ENCODE measurements around the gene PRDM10.
"Not testable (repeated sequence)": the region's sequence is repeated elsewhere in the genome, so short reads cannot be mapped to it uniquely, and the experiment has no call there.

The PRDM10 gene
- total RNA-seq: 17.5 to 19.3 reads per million in 2 donors

- DNase-seq: peak; percentile 82 to 95 (median 88)
These were observed at the start of gene PRDM10 for GRCh38 chr11:130002352-130002845. Gene PRDM10, minus strand, starts transcription at chr11:130002835. Its CDS starts 41,871 bp downstream, at chr11:129960964.

GRCh38 chr11:130051082-130051481 is 48.4 kb upstream of the PRDM10 start:
- no peak for DNase-seq

- no peak for DNase-seq
These were observed 47.6 kb upstream of the PRDM10 start for GRCh38 chr11:130050257-130050656.

- no peak for DNase-seq
These were observed 46.7 kb upstream of the PRDM10 start for GRCh38 chr11:130049328-130049771.

- DNase-seq: no peak
These were observed 44.5 kb upstream of the PRDM10 start for GRCh38 chr11:130047141-130047540.

GRCh38 chr11:130043575-130043974 is 40.9 kb upstream of the PRDM10 start:
- no peak for DNase-seq

- DNase-seq: no peak
These were observed 39.5 kb upstream of the PRDM10 start for GRCh38 chr11:130042093-130042591.

- no peak for DNase-seq
These were observed 37.8 kb upstream of the PRDM10 start for GRCh38 chr11:130040281-130040940.

- no peak for DNase-seq
These were observed 35.4 kb upstream of the PRDM10 start for GRCh38 chr11:130037881-130038585.

GRCh38 chr11:130037058-130037457 is 34.4 kb upstream of the PRDM10 start:
- no peak for DNase-seq

GRCh38 chr11:130034236-130034635 is 31.6 kb upstream of the PRDM10 start:
- DNase-seq: no peak

GRCh38 chr11:130032931-130033330 is 30.3 kb upstream of the PRDM10 start:
- no peak for DNase-seq

GRCh38 chr11:130031945-130032344 is 29.3 kb upstream of the PRDM10 start:
- DNase-seq: no peak

GRCh38 chr11:130031056-130031455 is 28.4 kb upstream of the PRDM10 start:
- DNase-seq: no peak

- no peak for DNase-seq
These were observed 26.5 kb upstream of the PRDM10 start for GRCh38 chr11:130029137-130029536.

- DNase-seq: no peak
These were observed 22.7 kb upstream of the PRDM10 start for GRCh38 chr11:130025371-130025770.

GRCh38 chr11:130024361-130024760 is 21.7 kb upstream of the PRDM10 start:
- DNase-seq: no peak

- DNase-seq: no peak
These were observed 20.6 kb upstream of the PRDM10 start for GRCh38 chr11:130023204-130023603.

GRCh38 chr11:130022799-130023198 is 20.2 kb upstream of the PRDM10 start:
- no peak for DNase-seq

GRCh38 chr11:130021606-130022005 is 19.0 kb upstream of the PRDM10 start:
- DNase-seq: not testable (repeated sequence)

GRCh38 chr11:130020323-130020722 is 17.7 kb upstream of the PRDM10 start:
- no peak for DNase-seq

GRCh38 chr11:130015846-130016245 is 13.2 kb upstream of the PRDM10 start:
- DNase-seq: not testable (repeated sequence)

GRCh38 chr11:130008326-130008725 is 5.7 kb upstream of the PRDM10 start:
- no peak for DNase-seq

- DNase-seq: no peak
These were observed 4.3 kb upstream of the PRDM10 start for GRCh38 chr11:130006929-130007328.
